ENCODE results near the gene COL13A1. TPM values are rescaled to one million over a fixed set of nuclear protein-coding genes. Genes with fewer than 3 reads are reported as not detected.

The COL13A1 gene
- total RNA-seq, 1 donor from 2014 or later, result 20.1 TPM

DNA sequence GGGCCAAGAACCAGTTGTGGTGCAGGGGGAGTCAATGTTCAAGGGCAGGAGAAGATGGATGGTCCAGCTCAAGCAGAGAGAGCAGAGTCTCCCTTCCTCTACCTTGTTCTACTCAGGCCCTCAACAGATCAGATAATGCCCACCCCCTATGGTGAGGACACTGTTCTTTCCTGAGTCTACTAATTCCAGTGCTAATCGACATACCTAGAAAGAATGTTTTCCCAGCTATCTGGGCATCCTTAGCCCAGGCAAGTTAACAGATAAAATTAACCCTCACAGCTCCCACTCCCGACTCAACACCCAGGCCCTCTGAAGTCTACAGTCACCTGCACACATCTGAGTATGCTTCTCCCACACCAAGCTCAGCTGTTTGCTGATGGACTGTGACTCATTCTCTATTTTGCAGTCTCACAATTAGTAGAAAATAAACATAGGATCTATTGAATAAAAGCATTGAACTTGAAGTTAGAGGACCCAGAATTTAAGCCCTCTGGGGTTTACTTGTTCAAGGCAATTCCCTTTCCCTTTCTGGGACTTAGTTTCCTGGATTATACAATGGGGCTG is 17.1 kb downstream of the COL13A1 start:
- DNase-seq (ENCODE audit: extremely low read depth, low read depth, low spot score), result no peak

DNA sequence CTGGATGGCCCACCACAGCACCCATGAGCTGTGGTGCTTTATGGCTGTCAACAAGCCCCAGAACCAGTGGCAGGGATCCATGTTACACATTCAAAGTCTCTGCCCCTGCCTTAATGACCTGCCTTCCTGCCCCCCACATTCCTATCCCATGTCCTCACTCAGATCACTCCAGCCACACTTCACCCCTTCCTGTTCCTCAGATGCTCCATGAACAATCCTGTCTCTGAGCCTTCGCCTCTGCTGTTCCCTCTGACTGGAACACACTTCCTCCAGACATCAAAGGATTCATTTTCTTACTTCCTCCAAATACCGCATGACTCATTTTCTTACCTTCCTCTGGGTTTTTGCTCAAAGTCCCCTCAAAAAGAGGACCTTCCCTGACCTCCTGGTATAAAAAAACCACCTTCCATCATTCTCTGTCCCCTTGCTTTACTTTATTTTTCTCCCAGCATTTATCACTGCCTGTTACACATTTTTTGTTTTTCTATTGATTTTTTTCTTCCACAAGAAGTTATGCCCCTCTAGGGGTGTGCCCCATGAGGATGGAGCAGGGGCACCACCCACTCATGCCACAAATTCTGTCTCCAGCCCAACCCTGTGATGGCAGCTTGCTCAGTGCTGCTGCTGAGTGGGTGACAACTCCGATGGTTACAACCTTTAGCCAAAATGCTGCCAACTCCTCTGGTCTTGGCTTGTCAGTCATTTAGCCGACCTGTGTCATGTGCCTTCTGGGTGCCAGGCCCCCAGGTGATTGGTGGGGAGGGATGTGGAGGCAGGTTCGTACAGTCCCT is 18.2 kb downstream of the COL13A1 start:
- no peak for DNase-seq (ENCODE audit: extremely low read depth, low read depth, low spot score)

DNA sequence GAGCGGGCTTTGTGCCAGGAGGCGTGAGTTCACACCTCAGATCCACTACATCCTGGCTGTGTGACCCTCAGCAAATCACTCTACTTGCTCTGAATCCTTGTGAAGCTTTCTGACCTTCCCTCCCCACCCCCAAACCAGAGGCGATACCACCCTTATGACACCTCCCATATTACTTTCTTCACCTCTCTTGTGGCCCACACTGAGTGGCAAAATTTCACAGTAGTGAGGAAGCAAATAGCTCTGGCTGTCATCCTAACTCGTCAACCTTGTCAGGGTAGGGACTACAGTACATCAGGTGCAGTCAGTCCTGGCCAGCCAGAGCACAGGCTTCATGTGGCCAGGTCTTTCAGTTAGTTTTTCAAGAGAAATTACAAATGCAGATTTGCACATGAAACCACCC is 19.1 kb downstream of the COL13A1 start:
- no peak for DNase-seq (ENCODE audit: extremely low read depth, low read depth, low spot score)

DNA sequence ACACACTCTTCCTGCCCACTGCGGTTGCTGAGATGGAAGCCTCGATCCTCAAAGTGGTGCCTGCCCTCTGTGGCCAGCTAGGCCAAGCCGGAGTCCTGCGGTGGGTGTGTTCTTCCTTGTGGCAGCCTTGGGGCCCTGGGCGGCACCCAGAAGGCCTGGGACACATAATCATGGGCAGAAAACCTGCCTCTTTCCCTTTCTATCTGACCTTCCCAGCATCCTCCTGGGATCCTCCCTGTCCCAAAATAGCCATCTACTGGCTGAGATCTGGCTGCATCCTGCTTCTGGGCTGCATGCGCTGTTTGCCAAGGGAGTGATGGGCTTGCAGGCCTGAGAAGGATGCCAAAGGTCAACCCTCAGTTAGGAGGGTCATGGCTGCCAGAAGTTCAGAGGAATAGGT is 23.9 kb downstream of the COL13A1 start:
- no peak for DNase-seq (ENCODE audit: extremely low read depth, low read depth, low spot score)

DNA sequence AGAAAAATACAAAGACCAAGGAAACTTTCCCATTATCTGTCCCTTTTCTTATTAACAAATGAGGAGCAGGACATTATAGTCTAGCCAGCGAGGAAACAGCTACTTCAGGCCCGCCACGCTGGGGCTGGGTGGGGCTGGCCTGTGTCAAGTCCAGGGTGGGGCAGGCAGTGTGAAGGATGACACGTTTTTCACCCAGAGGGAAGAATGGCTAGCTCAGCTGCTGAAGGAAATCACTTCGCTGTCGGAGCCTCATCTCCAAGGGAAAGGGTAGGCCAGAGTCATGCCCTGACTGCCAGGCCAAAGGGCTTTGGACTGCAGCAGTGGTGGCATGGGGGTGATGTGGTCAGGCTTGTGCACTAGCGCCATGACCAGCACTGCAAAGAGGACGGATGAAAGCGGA is 24.4 kb downstream of the COL13A1 start:
- DNase-seq (ENCODE audit: extremely low read depth, low read depth, low spot score), result no peak

DNA sequence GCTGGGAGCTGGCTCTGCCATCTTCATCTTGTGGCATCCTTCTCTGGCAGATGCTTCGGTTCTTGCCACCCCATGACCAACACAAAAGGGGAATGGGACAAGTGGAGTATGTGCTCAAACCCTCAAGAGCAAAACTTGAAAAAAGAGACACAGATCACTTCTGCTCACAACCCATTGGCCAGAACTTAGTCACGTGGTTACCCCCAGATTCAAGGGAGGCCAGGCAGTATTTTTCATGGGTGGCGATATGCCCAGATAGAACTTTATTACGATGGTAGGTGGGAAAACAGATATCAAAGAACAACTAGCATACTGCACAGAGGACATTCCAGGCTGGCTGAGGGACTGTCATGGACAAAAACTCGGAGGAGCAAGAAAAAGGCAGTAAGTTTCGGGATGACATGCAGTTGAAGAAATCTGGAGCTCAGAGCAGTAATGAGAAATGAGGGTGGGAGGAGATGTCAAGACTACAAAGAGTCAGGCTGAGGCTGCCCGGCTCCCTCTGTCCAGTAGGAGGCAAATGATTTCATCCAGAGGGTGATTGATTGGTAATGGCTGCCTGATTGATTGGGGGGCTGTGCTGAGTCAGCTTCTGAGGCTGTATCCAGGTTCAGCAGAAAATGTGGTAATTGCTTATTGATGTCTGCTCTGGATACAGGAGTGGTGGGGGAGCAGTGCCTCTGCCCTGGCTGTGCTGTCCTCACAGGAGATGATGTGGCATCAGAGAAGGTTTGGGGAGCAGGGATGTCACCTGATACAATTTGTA is 25.3 kb downstream of the COL13A1 start:
- no peak for DNase-seq (ENCODE audit: extremely low read depth, low read depth, low spot score)

DNA sequence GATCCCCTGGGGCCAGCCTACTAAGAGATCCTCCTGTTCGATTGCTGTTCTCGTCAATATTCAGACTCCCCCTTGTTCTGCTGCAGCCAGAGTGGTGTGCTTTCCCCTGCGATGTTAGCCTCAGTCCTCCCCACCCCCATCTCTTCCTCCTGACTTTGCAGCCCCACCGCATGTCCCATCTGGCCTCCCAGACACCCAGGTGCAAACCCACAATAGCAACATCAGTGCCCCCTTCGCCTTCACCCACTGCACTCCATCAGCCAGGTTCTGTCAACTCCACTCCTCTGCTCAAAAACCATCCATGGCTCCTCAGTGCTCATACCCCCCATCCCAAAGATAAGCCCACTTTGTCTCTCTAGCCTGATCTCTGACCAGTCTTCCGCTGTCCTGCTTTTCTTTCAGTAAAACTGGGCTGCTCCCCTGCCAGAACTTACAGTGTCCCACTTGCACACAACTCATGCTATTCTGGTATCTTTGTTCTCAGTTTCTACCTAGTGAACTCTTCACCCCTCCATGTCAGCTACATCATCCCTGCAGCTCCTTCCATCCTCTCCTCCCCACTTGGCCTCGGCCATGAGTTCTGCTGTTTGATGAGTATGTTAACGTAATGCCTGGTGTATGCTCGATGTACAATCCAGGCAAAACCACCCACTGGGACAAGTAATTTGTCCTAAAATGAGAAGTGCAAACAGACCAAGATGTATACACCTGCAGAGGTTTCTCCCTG is 26.6 kb downstream of the COL13A1 start:
- no peak for DNase-seq (ENCODE audit: extremely low read depth, low read depth, low spot score)

DNA sequence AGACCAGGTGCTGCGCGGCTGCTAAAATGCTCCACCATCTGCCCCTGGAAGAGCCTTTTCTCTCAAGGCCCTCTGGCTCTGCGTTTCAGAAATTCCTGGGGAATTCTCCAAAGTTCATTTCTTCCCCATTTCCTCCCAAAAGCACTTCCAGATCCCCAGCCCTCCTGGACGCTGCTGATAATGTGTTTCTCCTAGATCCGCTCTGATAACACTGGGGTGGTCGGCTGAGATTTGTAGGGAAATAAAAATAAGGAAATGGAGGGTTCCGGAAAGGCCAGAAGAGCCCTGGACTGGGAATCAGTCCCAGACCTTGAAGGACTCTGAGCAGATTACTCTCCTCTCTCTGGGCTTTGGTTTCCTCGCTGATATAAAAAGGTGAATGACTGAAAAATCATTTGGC is 28.1 kb downstream of the COL13A1 start:
- no peak for DNase-seq (ENCODE audit: extremely low read depth, low read depth, low spot score)

DNA sequence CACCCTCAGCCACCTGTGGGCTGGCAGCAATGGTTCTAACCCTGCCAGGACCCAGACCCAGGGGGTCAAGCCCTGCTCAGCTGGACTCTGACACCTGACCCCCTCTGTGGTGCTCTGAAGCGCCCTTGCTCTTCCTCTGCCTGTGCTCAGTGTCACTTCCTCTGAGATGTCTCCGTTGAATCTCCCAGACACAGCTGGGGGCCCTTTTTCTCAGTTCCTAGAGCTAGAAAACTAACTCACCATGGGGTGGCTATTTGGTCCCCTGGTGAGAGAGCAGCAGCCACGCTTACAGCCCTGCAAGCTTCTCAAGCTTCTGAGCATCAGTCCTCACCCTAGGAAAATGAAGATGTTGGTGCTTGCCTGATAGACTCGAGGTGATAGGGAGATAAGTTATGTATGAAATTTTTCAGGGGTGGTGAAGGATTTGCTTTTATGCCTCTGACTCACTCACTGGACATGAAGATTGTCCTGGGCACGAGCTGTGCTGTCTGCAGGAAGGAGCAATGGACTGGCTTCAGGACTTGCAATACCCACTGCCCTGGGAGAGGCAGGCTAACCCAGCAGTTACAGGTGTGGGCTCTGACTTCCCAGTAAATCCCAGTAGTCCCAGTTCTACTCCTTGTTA is 29.6 kb downstream of the COL13A1 start:
- DNase-seq (ENCODE audit: extremely low read depth, low read depth, low spot score), result no peak

DNA sequence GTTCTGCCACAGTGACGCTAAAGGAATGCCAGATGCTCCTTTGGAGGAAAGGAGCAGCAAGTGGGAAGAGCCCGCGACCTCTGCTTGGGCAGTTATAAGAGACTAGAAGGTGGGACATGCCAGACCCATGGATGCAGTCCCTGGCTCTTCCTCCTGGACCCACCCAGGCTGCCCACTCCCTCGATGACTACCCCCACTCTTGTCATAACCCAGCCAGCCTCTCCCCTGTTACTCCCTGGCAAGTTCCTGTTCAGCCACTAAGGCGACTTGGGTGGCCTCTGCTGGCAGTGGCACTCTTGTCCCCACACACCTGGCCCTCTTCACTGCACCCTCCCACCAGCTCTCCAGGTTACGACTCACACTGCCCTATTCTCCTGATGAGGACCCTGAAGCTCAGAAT is 33.5 kb downstream of the COL13A1 start:
- DNase-seq (ENCODE audit: extremely low read depth, low read depth, low spot score), result no peak

DNA sequence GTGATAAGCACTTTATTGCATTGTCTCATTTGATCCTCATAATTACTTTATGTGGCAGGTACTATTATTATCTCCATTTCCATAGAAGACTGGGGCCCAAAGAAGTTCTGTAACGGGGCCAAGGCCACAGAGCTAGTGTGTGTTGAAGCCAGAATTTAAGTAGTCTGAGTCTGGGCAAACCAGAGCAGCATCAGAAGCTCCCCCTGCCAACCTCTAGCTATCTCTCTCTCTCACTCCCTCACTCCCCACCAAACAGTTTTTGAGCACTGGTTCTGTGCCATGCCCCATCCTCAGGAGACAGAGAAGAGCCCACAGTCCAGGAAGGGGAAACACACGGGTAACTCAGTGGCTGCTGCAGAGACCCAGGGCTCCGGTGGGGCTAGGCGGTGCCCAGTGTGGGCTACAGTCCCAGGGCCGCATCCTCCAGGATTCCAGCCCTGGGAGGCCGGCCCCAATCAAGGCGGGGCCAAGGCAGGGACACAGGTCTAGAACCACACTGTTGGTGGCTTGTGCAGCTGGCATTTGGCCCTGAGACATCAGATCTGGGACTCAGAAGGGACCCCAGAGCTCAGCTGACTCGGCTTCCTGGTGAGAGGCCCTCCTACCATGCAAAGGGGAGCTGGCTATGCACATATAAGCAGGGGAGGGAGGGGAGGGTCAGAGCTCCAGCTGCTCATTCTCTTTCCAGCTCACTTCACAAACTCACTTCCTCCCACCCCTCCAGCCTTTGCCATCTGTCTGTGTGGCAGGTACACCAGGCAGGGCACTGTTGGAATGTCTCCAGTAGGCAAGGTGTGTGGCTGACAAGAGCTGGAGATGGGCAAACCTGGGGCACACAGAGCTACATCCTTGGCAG is 34.4 kb downstream of the COL13A1 start:
- DNase-seq (ENCODE audit: extremely low read depth, low read depth, low spot score), result no peak

DNA sequence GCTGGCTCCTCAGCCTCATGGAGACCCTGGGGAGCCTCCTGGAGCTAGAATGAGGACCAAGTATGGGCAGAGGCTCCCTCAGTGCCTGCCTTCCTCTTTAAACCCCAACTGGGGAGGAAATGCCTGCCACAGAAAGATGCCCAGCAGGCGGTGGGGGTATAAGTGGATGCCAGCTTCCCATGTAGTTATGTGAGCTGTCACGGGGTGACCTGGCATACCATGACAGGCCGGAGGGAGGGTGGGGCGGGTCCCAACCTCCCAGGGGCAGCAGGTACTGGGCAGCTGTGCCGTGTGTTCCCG is 35.0 kb downstream of the COL13A1 start:
- no peak for DNase-seq (ENCODE audit: extremely low read depth, low read depth, low spot score)

DNA sequence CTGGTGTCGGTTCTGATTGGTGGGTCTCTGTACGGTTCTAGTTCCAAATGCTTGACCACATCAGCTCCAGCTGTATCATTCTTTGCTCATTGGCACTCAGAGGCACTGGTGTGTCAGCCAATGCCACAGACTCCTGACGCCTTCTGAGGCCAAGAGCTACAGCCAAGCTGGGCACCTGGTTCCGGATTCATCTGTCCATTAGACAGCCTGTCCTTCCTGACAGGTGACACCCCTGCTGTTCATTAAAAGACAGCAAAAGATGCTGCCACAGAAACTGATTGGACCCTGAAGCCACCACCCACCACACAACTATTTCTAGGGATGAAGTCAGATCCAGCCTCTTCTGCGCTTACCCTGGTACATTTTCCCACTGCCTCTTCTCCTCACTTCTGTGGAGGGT is 35.6 kb downstream of the COL13A1 start:
- DNase-seq (ENCODE audit: extremely low read depth, low read depth, low spot score), result no peak

DNA sequence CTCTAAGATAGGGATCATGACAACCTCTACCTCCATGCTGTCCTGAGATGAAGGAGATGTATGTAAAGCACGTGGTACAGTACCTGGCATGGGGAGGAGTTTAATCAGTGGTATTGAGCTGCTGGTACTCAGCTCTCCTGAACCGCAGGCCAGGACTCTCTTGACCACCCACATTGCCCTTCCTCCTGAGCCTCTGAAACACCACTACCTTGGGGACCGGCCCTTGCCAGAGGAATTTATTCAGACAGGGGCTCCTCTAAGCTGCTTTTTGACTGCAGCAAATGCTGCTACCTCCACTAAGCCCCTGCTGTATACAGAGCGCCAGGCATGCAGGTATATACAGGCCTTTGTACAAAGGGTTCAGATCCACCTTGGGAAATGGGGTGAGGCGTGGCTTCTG is 36.7 kb downstream of the COL13A1 start:
- no peak for DNase-seq (ENCODE audit: extremely low read depth, low read depth, low spot score)

DNA sequence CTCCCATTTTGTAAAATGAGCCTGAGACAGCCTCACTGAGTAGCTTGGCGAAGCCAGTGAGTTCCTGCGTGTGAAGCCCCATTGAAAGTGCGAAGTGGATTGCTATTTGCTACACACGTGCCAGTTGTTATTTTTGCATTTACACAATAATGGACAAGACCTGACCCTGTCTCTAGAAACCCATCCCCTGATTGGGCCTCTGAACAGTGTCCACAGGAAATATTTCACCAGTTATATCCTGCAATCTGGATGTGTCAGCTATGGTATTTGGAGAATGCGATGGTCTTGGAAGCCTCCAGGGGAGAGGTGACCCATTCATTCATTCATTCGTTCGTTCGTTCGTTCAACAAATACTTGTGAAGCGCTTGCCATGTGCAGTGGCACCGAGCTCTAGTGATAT is 37.1 kb downstream of the COL13A1 start:
- peak; percentile 51 for DNase-seq (ENCODE audit: extremely low read depth, low read depth, low spot score)

DNA sequence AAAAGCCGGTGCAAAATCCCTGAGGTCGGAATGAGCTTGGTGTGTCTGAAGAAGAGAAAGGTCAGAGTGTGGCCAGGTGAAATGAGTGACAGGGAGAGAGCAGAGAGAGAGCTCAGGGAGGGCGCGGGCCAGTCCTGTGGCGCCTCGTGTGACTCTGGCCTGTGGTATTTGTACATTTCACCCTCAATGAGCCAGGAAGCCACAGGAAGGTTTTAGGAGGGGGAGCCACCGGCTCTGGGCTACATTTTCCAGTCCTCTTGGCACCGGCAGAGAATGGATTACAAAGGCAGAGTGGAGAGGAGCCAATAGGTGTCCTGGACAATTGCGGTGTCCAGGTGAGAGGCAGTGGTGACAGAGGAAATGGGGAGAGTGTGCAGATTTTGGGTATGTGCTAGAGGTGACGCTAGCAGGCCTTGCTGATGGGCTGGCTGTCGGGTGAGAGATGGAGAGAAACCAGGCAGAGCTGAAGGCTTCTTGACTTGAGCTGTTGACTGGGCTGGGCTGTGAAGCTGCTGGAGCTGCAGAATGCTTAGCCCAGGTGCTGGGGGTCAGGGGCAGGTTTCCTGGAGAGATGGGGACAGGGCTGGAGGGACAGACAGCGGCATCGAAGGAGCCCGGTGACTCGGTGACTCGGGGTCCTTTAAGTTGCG is 38.1 kb downstream of the COL13A1 start:
- no peak for DNase-seq (ENCODE audit: extremely low read depth, low read depth, low spot score)

DNA sequence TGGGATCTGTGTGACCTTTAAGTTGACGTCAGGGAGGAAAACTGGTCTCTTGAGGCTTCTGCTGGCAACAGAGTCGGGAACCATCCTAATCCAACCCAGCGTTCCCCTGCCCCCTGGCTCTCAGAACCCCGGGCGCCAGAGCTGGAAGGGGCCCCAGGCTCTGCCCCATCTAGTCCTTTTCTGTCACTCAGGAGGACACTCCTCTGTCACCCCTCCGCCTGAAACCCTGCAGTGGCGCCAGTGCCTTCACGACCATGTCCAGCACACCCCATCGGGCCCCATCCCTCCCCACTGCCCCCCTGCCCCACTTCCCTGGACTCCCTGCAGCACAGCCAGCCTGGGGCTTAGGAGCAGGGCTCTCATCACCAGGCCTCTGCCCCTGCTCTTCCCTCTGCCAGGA is 39.1 kb downstream of the COL13A1 start:
- no peak for DNase-seq (ENCODE audit: extremely low read depth, low read depth, low spot score)

DNA sequence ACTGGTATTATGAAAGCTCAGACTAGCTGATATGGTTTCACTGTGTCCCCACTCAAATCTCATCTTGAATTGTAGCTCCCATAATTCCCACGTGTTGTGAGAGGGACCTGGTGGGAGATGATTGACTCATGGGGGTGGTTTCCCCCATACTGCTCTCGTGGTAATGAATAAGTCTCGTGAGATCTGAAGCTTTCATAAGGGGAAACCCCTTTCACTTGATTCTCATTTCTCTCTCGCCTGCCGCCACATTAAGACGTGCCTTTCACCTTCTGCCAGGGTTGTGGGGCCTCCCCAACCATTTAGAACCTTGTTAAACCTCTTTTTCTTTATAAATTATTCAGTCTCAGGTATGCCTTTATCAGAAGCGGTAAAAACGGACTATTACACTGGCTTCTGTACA is 40.3 kb downstream of the COL13A1 start:
- no peak for DNase-seq (ENCODE audit: extremely low read depth, low read depth, low spot score)

DNA sequence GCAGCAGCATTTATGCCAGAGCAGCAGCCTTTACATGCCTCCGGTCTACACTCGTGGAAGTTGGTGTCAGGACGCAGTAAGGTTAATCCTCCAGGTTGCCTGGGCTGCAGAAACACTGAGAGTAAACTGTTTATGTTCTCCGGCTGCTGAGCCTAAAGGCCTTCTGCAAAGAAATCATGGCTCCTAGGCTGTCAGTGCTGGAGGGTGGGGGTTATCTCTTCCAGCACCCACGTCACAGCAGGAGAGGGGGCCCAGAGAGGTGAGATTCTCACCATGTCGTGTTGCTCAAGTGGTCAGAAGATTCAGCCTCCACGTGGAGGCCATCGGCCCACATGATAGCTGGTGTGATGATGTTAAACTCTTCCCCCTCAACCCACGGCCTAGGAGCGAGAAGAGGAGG is 41.2 kb downstream of the COL13A1 start:
- DNase-seq (ENCODE audit: extremely low read depth, low read depth, low spot score), result no peak

DNA sequence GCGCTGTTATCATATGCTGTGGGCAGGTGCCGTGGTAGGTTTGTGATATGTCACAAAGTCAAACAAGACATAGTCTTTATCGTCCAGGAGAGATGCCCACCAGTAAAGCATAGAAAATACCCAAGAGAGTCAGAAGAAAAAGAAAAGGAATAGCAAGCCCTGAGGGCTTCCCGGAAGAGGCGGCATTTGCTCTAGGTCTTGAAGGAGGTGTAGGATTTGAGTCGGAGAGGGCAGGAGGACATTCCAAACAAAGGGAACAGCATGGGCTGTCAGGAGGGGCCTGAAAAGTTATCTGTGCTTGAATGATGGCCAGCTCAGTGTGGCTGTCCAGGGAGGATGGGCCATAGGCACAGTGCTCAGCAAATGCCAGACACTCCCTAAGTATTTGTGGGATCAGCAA is 42.2 kb downstream of the COL13A1 start:
- no peak for DNase-seq (ENCODE audit: extremely low read depth, low read depth, low spot score)

Data from glomerular endothelial cell (primary cell).